ENCODE results near the gene PGK1. TPM values are rescaled to one million over a fixed set of nuclear protein-coding genes. Genes with fewer than 3 reads are reported as not detected.

Gene PGK1
- total RNA-seq, 1 donor from 2014 or later, result 263 TPM

GRCh38 chrX:78116766-78117165 lies 12.7 kb downstream of the PGK1 start:
- Mint-ChIP-seq H3K27ac (ENCODE audit: unreplicated experiment) (no peak overlapping the region), H3K4me3 (ENCODE audit: unreplicated experiment) (no peak overlapping the region), H3K9me3 (ENCODE audit: unreplicated experiment) (no peaks in the 10 kb centered on the region), H3K27me3 (ENCODE audit: unreplicated experiment) (no peaks in the 10 kb centered on the region), H3K4me1 (ENCODE audit: low read depth, unreplicated experiment) (no peaks in the 10 kb centered on the region), H3K36me3 (ENCODE audit: unreplicated experiment) (no peaks in the 10 kb centered on the region)
- DNase-seq, result no peak
- no peak for TF ChIP-seq CTCF (IDR thresholded peaks at IDR 0.05; ENCODE audit: partially characterized antibody, unreplicated experiment)

- no peak for DNase-seq
- Mint-ChIP-seq H3K27me3 (ENCODE audit: unreplicated experiment) (no peaks in the 10 kb centered on the region), H3K9me3 (ENCODE audit: unreplicated experiment) (no peaks in the 10 kb centered on the region), H3K27ac (ENCODE audit: unreplicated experiment) (no peak overlapping the region), H3K4me3 (ENCODE audit: unreplicated experiment) (no peak overlapping the region), H3K4me1 (ENCODE audit: low read depth, unreplicated experiment) (no peaks in the 10 kb centered on the region), H3K36me3 (ENCODE audit: unreplicated experiment) (no peaks in the 10 kb centered on the region)
- TF ChIP-seq CTCF (IDR thresholded peaks at IDR 0.05; ENCODE audit: partially characterized antibody, unreplicated experiment), result no peak
These were observed 14.6 kb downstream of the PGK1 start for GRCh38 chrX:78118628-78119027.

- no peaks in the 10 kb centered on the region for H3K36me3 Mint-ChIP-seq (ENCODE audit: unreplicated experiment)
- H3K27me3 Mint-ChIP-seq (ENCODE audit: unreplicated experiment), result no peaks in the 10 kb centered on the region
- H3K4me1 Mint-ChIP-seq (ENCODE audit: low read depth, unreplicated experiment), result no peaks in the 10 kb centered on the region
- H3K4me3 Mint-ChIP-seq (ENCODE audit: unreplicated experiment), result no peak overlapping the region
- H3K27ac Mint-ChIP-seq (ENCODE audit: unreplicated experiment), result no peak overlapping the region
- no peak for DNase-seq
- TF ChIP-seq CTCF (IDR thresholded peaks at IDR 0.05; ENCODE audit: partially characterized antibody, unreplicated experiment), result no peak
- H3K9me3 Mint-ChIP-seq (ENCODE audit: unreplicated experiment), result no peaks in the 10 kb centered on the region
These were observed 15.6 kb downstream of the PGK1 start for GRCh38 chrX:78119521-78120227.

GRCh38 chrX:78123190-78123589 lies 19.1 kb downstream of the PGK1 start:
- no peak for TF ChIP-seq CTCF (IDR thresholded peaks at IDR 0.05; ENCODE audit: partially characterized antibody, unreplicated experiment)
- Mint-ChIP-seq H3K27ac (ENCODE audit: unreplicated experiment) (no peak overlapping the region), H3K4me3 (ENCODE audit: unreplicated experiment) (no peak overlapping the region), H3K36me3 (ENCODE audit: unreplicated experiment) (no peaks in the 10 kb centered on the region), H3K4me1 (ENCODE audit: low read depth, unreplicated experiment) (no peaks in the 10 kb centered on the region), H3K9me3 (ENCODE audit: unreplicated experiment) (no peaks in the 10 kb centered on the region), H3K27me3 (ENCODE audit: unreplicated experiment) (no peaks in the 10 kb centered on the region)
- DNase-seq, result no peak

- Mint-ChIP-seq H3K9me3 (ENCODE audit: unreplicated experiment) (no peaks in the 10 kb centered on the region), H3K27me3 (ENCODE audit: unreplicated experiment) (no peaks in the 10 kb centered on the region), H3K27ac (ENCODE audit: unreplicated experiment) (no peak overlapping the region), H3K36me3 (ENCODE audit: unreplicated experiment) (no peaks in the 10 kb centered on the region), H3K4me3 (ENCODE audit: unreplicated experiment) (no peak overlapping the region), H3K4me1 (ENCODE audit: low read depth, unreplicated experiment) (no peaks in the 10 kb centered on the region)
- no peak for TF ChIP-seq CTCF (IDR thresholded peaks at IDR 0.05; ENCODE audit: partially characterized antibody, unreplicated experiment)
- DNase-seq, result no peak
These were observed 20.3 kb downstream of the PGK1 start for GRCh38 chrX:78124307-78124706.

Data from glutamatergic neuron (in vitro differentiated cells).